Testis (tissue), 2 donors: Measurements from ENCODE around the gene CTSC.

Experiments
- POLR2A ChIP-seq: fragments of 450-650 bp; IDR thresholded peaks from one replicate; pipeline ENCODE4 v1.6.1; 2017; ENCODE audit warnings: antibody characterized with exemption, mild to moderate bottlenecking, moderate library complexity
- TF ChIP-seq, protein P1 (sequence below), 3 experiments: fragments of 450-650 bp in 2 of 3; fragments of 200-600 bp in 1 of 3; sonication (generic) in 1 of 3; IDR thresholded peaks; one replicate each; pipeline ENCODE4 v1.5.1; 2016 to 2019; ENCODE audit warnings: antibody characterized with exemption in 3 of 3, mild to moderate bottlenecking in 2 of 3, moderate library complexity in 1 of 3

DNA sequence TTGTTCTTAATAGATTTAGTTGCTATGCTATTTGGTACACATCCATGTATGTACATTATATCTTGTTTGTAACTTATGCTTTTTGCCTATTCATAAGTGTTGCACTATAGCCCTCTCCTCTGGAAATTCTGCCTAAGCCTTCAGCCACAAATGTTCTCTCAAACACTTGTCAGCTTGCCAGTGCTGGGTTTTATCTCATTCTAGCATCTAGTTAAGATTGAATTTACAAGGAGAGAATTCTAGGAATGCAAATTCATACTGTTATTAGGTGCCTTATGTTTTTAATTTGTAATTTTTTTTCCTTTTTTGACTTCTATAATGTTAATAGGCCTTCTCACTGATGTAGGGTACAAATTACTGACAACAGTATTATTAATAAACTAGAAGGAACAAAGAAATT is 14.6 kb upstream of the CTSC start:
- TF ChIP-seq, protein P1, sequence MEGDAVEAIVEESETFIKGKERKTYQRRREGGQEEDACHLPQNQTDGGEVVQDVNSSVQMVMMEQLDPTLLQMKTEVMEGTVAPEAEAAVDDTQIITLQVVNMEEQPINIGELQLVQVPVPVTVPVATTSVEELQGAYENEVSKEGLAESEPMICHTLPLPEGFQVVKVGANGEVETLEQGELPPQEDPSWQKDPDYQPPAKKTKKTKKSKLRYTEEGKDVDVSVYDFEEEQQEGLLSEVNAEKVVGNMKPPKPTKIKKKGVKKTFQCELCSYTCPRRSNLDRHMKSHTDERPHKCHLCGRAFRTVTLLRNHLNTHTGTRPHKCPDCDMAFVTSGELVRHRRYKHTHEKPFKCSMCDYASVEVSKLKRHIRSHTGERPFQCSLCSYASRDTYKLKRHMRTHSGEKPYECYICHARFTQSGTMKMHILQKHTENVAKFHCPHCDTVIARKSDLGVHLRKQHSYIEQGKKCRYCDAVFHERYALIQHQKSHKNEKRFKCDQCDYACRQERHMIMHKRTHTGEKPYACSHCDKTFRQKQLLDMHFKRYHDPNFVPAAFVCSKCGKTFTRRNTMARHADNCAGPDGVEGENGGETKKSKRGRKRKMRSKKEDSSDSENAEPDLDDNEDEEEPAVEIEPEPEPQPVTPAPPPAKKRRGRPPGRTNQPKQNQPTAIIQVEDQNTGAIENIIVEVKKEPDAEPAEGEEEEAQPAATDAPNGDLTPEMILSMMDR (IDR thresholded peaks at IDR 0.05): no peak
- TF ChIP-seq POLR2A: no peak
